OCI-LY7 (cell line): ENCODE results near the gene INPP5A.

ENCODE experiments used
- EZH2phosphoT487 ChIP-seq: fragments of 200-600 bp; sonication (generic); IDR thresholded peaks from 2 replicates; pipeline ENCODE4 v1.6.1; 2018; ENCODE audit warnings: low read depth, borderline replicate concordance, mild to moderate bottlenecking, mixed run types, antibody characterized with exemption, low read length, moderate library complexity, mixed read lengths
- TF ChIP-seq, protein P1 (sequence below): fragments of 200-600 bp; sonication (generic); conservative IDR thresholded peaks from 2 replicates; pipeline ENCODE4 v1.5.1; 2014; ENCODE audit warnings: mild to moderate bottlenecking, antibody characterized with exemption, low read length, moderate library complexity, mixed read lengths

DNA sequence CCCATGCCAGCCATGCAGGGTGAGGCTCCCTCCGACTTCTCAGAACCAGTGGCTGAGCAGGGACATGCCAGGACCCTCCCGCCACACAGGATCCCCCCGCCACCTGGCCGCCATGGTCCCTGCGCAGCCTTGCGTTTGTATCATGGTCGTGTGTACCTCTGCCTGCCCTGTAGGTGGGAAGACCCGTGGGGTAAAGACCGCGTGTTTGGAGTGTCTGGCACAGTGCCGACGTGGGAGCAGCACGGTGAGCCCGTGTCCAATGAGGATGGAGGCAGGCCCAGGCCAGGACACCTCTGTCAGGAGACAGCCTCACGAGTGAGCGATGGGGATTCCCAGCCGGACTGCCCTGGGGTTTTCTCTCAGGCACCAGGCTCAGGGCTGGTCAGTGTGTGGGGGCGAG, 216.5 kb downstream of the INPP5A start:
- no peak for TF ChIP-seq EZH2phosphoT487
- TF ChIP-seq, protein P1, sequence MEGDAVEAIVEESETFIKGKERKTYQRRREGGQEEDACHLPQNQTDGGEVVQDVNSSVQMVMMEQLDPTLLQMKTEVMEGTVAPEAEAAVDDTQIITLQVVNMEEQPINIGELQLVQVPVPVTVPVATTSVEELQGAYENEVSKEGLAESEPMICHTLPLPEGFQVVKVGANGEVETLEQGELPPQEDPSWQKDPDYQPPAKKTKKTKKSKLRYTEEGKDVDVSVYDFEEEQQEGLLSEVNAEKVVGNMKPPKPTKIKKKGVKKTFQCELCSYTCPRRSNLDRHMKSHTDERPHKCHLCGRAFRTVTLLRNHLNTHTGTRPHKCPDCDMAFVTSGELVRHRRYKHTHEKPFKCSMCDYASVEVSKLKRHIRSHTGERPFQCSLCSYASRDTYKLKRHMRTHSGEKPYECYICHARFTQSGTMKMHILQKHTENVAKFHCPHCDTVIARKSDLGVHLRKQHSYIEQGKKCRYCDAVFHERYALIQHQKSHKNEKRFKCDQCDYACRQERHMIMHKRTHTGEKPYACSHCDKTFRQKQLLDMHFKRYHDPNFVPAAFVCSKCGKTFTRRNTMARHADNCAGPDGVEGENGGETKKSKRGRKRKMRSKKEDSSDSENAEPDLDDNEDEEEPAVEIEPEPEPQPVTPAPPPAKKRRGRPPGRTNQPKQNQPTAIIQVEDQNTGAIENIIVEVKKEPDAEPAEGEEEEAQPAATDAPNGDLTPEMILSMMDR: no peak
